HCT116 (cell line): ENCODE measurements around the gene PTGDS. TPM values are rescaled to one million over a fixed set of nuclear protein-coding genes. Genes with fewer than 3 reads are reported as not detected.

Experiments
- ATAC-seq: fragments of 200-7000 bp; cut with Tn5 transposase; 2 replicates; pipeline ENCODE4 v1.9.1; 2020; ENCODE audit warnings: mild to moderate bottlenecking, moderate library complexity
- BruUV-seq: library from RNA; stranded (reverse); fragments of 400-500 nt; replicated peaks from 2 replicates; lab custom pipeline; 2021; lab: Mats Ljungman, UMichigan
- CTCF ChIA-PET: fragments of 300-600 bp; sonication (Branson Sonifier 250); formaldehyde crosslinking; loops from one replicate; lab custom pipeline; 2021; ENCODE audit warnings: antibody characterized with exemption; lab: Charles Lee
- POLR2A ChIA-PET: fragments of 300-600, 350-600 bp; sonication (Branson Sonifier 250); formaldehyde crosslinking; loops from one replicate; lab custom pipeline; 2021; ENCODE audit warnings: antibody characterized with exemption; lab: Charles Lee
- RAD21 ChIA-PET, 2 experiments: fragments of 300-600 bp; sonication (Branson Sonifier 250); formaldehyde crosslinking; loops; one replicate each; lab custom pipeline; 2023; ENCODE audit warnings: low total read pairs in 2 of 2; ENCODE audit not compliant: uncharacterized antibody in 2 of 2, unreplicated experiment in 2 of 2, low non-redundant PET in 1 of 2; lab: Charles Lee
- DNase-seq: peaks from one replicate; pipeline ENCODE4 v3.0.0-alpha.2; 2010; ENCODE audit warnings: low read depth, low spot score
- H2AFZ ChIP-seq: fragments of 200-600 bp; shearing (Covaris generic), sonication (generic); 2 replicates; pipeline ENCODE4 v1.6.1; 2017; ENCODE audit warnings: low read depth, mixed run types, mixed read lengths, antibody characterized with exemption, low read length; ENCODE audit not compliant: poor library complexity, severe bottlenecking
- H3K27ac ChIP-seq: 2 replicates; pipeline ENCODE4 v1.5.1; 2012; ENCODE audit warnings: low read depth, low read length
- H3K27me3 ChIP-seq: fragments of 200-600 bp; sonication (generic); 2 replicates; pipeline ENCODE4 v1.6.1; 2016; ENCODE audit warnings: mixed run types, low read length, mixed read lengths; ENCODE audit not compliant: insufficient read depth
- H3K36me3 ChIP-seq, 2 experiments: fragments of 200-500 bp in 1 of 2; fragments of 200-600 bp in 1 of 2; sonication (Bioruptor generic) in 1 of 2; sonication (generic) in 1 of 2; 2 replicates each; pipeline versions ENCODE4 v1.5.1 to v1.6.1; 2014 to 2016; ENCODE audit warnings: low read length in 2 of 2, inconsistent platforms in 1 of 2, mixed read lengths in 1 of 2, mixed run types in 1 of 2; ENCODE audit not compliant: insufficient read depth in 2 of 2, control insufficient read depth in 1 of 2
- H3K4me1 ChIP-seq, 2 experiments: fragments of 200-600 bp in 1 of 2; sonication (generic) in 1 of 2; 2 replicates each; pipeline versions ENCODE4 v1.5.1 to v1.6.1; 2012 to 2017; ENCODE audit warnings: low read length in 2 of 2, inconsistent platforms in 1 of 2, mild to moderate bottlenecking in 1 of 2, mixed read lengths in 1 of 2, mixed run types in 1 of 2, moderate library complexity in 1 of 2; ENCODE audit not compliant: insufficient read depth in 2 of 2, control insufficient read depth in 1 of 2
- H3K4me2 ChIP-seq: fragments of 200-600 bp; sonication (generic); 2 replicates; pipeline ENCODE4 v1.6.1; 2017; ENCODE audit warnings: mixed run types, low read length, mixed read lengths
- H3K4me3 ChIP-seq, 2 experiments: fragments of 200-600 bp in 1 of 2; sonication (generic) in 1 of 2; replicated peaks in 1 of 2; 2 replicates each; pipeline ENCODE4 v1.5.1; 2011 to 2016; ENCODE audit warnings: low read length in 2 of 2, control low read depth in 1 of 2, low read depth in 1 of 2, mild to moderate bottlenecking in 1 of 2, mixed read lengths in 1 of 2, mixed run types in 1 of 2
- H3K79me2 ChIP-seq: fragments of 200-600 bp; sonication (generic); 2 replicates; pipeline ENCODE4 v1.6.1; 2017; ENCODE audit warnings: mild to moderate bottlenecking, mixed run types, low read length, moderate library complexity, mixed read lengths; ENCODE audit not compliant: insufficient read depth
- H3K9ac ChIP-seq: fragments of 200-600 bp; sonication (generic); 2 replicates; pipeline ENCODE4 v1.6.1; 2016; ENCODE audit warnings: low read length, mixed read lengths
- H3K9me2 ChIP-seq: fragments of 200-600 bp; sonication (generic), shearing (Covaris generic); 2 replicates; pipeline ENCODE4 v1.6.1; 2017; ENCODE audit warnings: mixed run types, mild to moderate bottlenecking, moderate library complexity; ENCODE audit not compliant: insufficient read depth
- H3K9me3 ChIP-seq, 2 experiments: fragments of 200-500 bp in 1 of 2; fragments of 200-600 bp in 1 of 2; sonication (Bioruptor generic) in 1 of 2; sonication (generic) in 1 of 2; 2 replicates each; pipeline ENCODE4 v1.6.1; 2014 to 2017; ENCODE audit warnings: low read length in 2 of 2, mixed read lengths in 2 of 2, inconsistent platforms in 1 of 2, low read depth in 1 of 2, mild to moderate bottlenecking in 1 of 2, mixed run types in 1 of 2, moderate library complexity in 1 of 2; ENCODE audit not compliant: control insufficient read depth in 1 of 2, insufficient read depth in 1 of 2
- H4K20me1 ChIP-seq: fragments of 200-600 bp; sonication (generic), shearing (Covaris generic); 2 replicates; pipeline ENCODE4 v1.6.1; 2017; ENCODE audit warnings: mixed run types, mild to moderate bottlenecking, moderate library complexity; ENCODE audit not compliant: insufficient read depth
- CBX3 ChIP-seq: IDR thresholded peaks from 2 replicates; pipeline ENCODE4 v1.6.1; 2012; ENCODE audit warnings: low read depth
- CEBPB ChIP-seq: IDR thresholded peaks from 2 replicates; pipeline ENCODE4 v1.6.1; 2012; ENCODE audit warnings: low read depth
- CTCF ChIP-seq, 3 experiments: fragments of 200-600 bp in 1 of 3; sonication (generic) in 1 of 3; IDR thresholded peaks in 2 of 3; conservative IDR thresholded peaks in 1 of 3; 2 replicates each; pipeline ENCODE4 v1.5.1; 2012 to 2017; ENCODE audit warnings: low read depth in 2 of 3, low read length in 2 of 3, antibody characterized with exemption in 1 of 3, borderline replicate concordance in 1 of 3, control low read depth in 1 of 3, mild to moderate bottlenecking in 1 of 3, mixed read lengths in 1 of 3, mixed run types in 1 of 3, moderate library complexity in 1 of 3; ENCODE audit not compliant: insufficient read depth in 1 of 3
- EZH2 ChIP-seq: fragments of 200-600 bp; sonication (generic); IDR thresholded peaks from 2 replicates; pipeline ENCODE4 v1.6.1; 2017; ENCODE audit warnings: antibody characterized with exemption, mixed run types
- EZH2phosphoT487 ChIP-seq: fragments of 200-600 bp; IDR thresholded peaks from 2 replicates; pipeline ENCODE4 v1.6.1; 2018; ENCODE audit warnings: antibody characterized with exemption, borderline replicate concordance
- FOSL1 ChIP-seq: IDR thresholded peaks from 2 replicates; pipeline ENCODE4 v1.6.1; 2012; ENCODE audit warnings: low read depth
- POLR2A ChIP-seq: IDR thresholded peaks from 2 replicates; pipeline ENCODE4 v1.7.0; 2011; ENCODE audit warnings: borderline replicate concordance; ENCODE audit not compliant: insufficient read depth, insufficient read length; ENCODE audit errors: extremely low read depth
- POLR2AphosphoS5 ChIP-seq: IDR thresholded peaks from 2 replicates; pipeline ENCODE4 v1.6.1; 2011; ENCODE audit warnings: mild to moderate bottlenecking, low read depth, low read length, moderate library complexity
- REST ChIP-seq: IDR thresholded peaks from 2 replicates; pipeline ENCODE4 v1.6.1; 2012; ENCODE audit warnings: low read depth
- SIN3A ChIP-seq: IDR thresholded peaks from 2 replicates; pipeline ENCODE4 v1.6.1; 2012; ENCODE audit warnings: low read depth
- SP1 ChIP-seq: IDR thresholded peaks from 2 replicates; pipeline ENCODE4 v1.6.1; 2012; ENCODE audit warnings: low read depth
- TCF7L2 ChIP-seq: IDR thresholded peaks from 2 replicates; pipeline ENCODE4 v1.7.0; 2011; ENCODE audit warnings: borderline replicate concordance, inconsistent platforms; ENCODE audit not compliant: insufficient read depth, insufficient read length; ENCODE audit errors: extremely low read depth
- ZFX ChIP-seq: fragments of 450-650 bp; IDR thresholded peaks from 2 replicates; pipeline ENCODE4 v1.6.1; 2017
- intact Hi-C: fragments of 100-400 bp; cut with micrococcal nuclease; formaldehyde crosslinking; loops from 2 replicates; pipeline ENCODE4 v1.10.0; 2022
- total RNA-seq: library from RNA; stranded (reverse); gene quantifications from one replicate; pipeline ENCODE4 v1.2.1, GENCODE V29; 2021; ENCODE audit not compliant: unreplicated experiment
- TF ChIP-seq, protein P1 (sequence below): IDR thresholded peaks from 2 replicates; pipeline ENCODE4 v1.6.1; 2011; ENCODE audit warnings: mild to moderate bottlenecking, low read length, moderate library complexity; ENCODE audit not compliant: insufficient replicate concordance; ENCODE audit errors: extremely low read depth
- TF ChIP-seq, protein P2 (sequence below): IDR thresholded peaks from 2 replicates; pipeline ENCODE4 v1.6.1; 2012

The PTGDS gene
- total RNA-seq, 1 experiment from 2014 or later: 3.1 TPM

DNA sequence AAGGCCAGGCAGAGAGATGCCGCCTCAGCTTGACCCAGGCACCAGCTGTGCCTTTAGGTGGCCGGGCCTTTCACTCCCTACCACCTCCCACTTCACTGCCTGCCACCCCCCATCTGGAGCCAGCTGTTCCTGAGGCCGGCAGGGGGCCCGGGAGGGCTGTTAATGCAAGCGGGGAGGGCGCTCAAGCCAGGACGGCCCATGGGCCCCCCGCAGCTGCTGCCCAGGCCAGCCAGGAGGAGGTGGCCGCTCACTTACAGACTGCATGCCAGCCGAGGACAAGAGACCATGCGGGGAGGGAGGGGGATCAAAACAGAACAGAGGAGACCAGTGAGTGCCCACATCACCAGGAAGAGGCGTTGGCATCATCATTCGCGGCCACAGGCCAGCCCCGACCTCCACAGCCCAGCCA lies 46.3 kb downstream of the PTGDS start:
- H3K79me2 ChIP-seq: peaks cover 31% of the 10 kb centered on the region
- no TSS peak for BruUV-seq
- no peak for DNase-seq
- no peak overlapping the region for H3K4me2 ChIP-seq
- peaks cover 0 to 3% of the 10 kb centered on the region in 2 experiments; a peak in 1 of 4 replicates for H3K36me3 ChIP-seq
- POLR2A ChIA-PET: no interaction called here
- H3K27me3 ChIP-seq: no peaks in the 10 kb centered on the region
- TF ChIP-seq SP1 (no peak), ZFX (no peak), EZH2 (no peak), CEBPB (no peak), POLR2A (no peak), CBX3 (no peak), FOSL1 (no peak), POLR2AphosphoS5 (no peak), REST (no peak), SIN3A (no peak), TCF7L2 (no peak), EZH2phosphoT487 (no peak), CTCF (IDR thresholded peaks at IDR 0.05 in 2 of 3, conservative IDR thresholded peaks at IDR 0.05 in 1 of 3; ENCODE audit: borderline replicate concordance in 1 of 3, insufficient read depth in 1 of 3, low read depth in 2 of 3, low read length in 2 of 3) (no peak)
- TF ChIP-seq, protein P1, sequence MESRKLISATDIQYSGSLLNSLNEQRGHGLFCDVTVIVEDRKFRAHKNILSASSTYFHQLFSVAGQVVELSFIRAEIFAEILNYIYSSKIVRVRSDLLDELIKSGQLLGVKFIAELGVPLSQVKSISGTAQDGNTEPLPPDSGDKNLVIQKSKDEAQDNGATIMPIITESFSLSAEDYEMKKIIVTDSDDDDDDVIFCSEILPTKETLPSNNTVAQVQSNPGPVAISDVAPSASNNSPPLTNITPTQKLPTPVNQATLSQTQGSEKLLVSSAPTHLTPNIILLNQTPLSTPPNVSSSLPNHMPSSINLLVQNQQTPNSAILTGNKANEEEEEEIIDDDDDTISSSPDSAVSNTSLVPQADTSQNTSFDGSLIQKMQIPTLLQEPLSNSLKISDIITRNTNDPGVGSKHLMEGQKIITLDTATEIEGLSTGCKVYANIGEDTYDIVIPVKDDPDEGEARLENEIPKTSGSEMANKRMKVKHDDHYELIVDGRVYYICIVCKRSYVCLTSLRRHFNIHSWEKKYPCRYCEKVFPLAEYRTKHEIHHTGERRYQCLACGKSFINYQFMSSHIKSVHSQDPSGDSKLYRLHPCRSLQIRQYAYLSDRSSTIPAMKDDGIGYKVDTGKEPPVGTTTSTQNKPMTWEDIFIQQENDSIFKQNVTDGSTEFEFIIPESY: no peak
- TF ChIP-seq, protein P2, sequence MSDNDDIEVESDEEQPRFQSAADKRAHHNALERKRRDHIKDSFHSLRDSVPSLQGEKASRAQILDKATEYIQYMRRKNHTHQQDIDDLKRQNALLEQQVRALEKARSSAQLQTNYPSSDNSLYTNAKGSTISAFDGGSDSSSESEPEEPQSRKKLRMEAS: no peak
- TF ChIP-seq, all 23 proteins: peak for 0
- Histone ChIP-seq H3K9ac (no peak overlapping the region), H3K4me1 (peaks cover 28 to 44% of the 10 kb centered on the region in 2 experiments), H3K9me2 (no peaks in the 10 kb centered on the region), H3K27ac (peak overlapping the region; percentile 47; the same call in 1 of the 2 replicates), H4K20me1 (no peaks in the 10 kb centered on the region), H2AFZ (no peak overlapping the region), H3K4me3 (no peak overlapping the region), H3K9me3 (no peaks in the 10 kb centered on the region)
- intact Hi-C loops: no loop called here
- RAD21 ChIA-PET: interaction anchor here in 1 of 2 experiments (0.6 kb wide), 1 partner anchor 140 kb away, joined by 3 read pairs; no protein-coding TSS in a partner anchor
- no peak for ATAC-seq
- CTCF ChIA-PET: no interaction called here
